Rectal smooth muscle tissue (tissue), 1 donor: ENCODE results near the gene VPS37D.
A peak's percentile ranks its signal among the peaks of the same experiment; 100 is the strongest.

Experiments
- H3K27ac ChIP-seq: one replicate; pipeline ENCODE4 v1.7.0; 2013; ENCODE audit warnings: low read depth, low read length, inconsistent platforms
- H3K27me3 ChIP-seq: one replicate; pipeline ENCODE4 v1.7.0; 2013; ENCODE audit warnings: low read length; ENCODE audit not compliant: control insufficient read depth, insufficient read depth
- H3K36me3 ChIP-seq: one replicate; pipeline ENCODE4 v1.7.0; 2013; ENCODE audit warnings: low read length; ENCODE audit not compliant: control insufficient read depth, insufficient read depth
- H3K4me1 ChIP-seq: one replicate; pipeline ENCODE4 v1.7.0; 2013; ENCODE audit warnings: low read length; ENCODE audit not compliant: control insufficient read depth, insufficient read depth
- H3K4me3 ChIP-seq: one replicate; pipeline ENCODE4 v1.7.0; 2013; ENCODE audit warnings: low read length
- H3K9ac ChIP-seq: one replicate; pipeline ENCODE4 v1.7.0; 2013; ENCODE audit warnings: low read length

The VPS37D gene

DNA sequence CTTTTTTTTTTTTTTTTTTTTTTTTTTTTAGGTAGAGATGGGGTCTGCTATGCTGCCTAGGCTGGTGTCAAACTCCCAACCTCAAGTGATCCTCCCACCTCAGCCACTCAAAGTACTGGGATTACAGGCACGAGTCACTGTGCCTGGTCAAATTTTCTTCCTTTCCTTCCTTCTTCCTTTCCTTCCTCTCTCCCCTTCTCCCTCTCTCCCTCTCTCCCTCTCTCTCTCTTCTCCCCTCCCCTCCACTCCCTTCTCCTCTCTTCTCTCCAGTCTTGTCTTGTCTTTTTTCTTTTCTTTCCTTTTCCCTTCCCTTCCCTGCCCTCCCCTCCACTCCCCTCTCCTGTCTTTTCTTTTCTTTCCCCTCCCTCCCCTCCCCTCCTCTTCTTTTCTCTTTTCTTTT is 36.1 kb upstream of the VPS37D start:
- Histone ChIP-seq H3K27ac (no peak overlapping the region), H3K36me3 (no peaks in the 10 kb centered on the region), H3K4me3 (no peak overlapping the region), H3K4me1 (no peaks in the 10 kb centered on the region), H3K27me3 (peaks cover 5% of the 10 kb centered on the region), H3K9ac (no peak overlapping the region)

DNA sequence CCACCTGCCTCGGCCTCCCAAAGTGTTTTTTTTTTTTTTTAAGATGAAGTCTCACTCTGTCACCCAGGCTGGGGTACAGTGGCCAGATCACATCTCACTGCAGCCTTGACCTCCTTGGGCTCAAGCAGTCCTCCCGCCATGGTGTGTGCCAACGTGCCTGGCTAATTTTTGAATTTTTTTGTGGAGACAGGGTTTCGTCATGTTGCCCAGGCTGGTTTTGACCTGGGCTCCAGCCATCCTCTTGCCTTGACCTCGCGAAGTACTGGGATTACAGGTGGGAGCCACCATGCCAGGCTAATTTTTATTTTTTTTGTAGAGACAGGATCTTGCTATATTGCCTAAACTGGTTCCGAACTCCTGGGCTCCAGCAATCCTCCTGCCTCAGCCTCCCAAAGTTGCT is 34.3 kb upstream of the VPS37D start:
- Histone ChIP-seq H3K9ac (no peak overlapping the region), H3K27me3 (peaks cover 2% of the 10 kb centered on the region)

DNA sequence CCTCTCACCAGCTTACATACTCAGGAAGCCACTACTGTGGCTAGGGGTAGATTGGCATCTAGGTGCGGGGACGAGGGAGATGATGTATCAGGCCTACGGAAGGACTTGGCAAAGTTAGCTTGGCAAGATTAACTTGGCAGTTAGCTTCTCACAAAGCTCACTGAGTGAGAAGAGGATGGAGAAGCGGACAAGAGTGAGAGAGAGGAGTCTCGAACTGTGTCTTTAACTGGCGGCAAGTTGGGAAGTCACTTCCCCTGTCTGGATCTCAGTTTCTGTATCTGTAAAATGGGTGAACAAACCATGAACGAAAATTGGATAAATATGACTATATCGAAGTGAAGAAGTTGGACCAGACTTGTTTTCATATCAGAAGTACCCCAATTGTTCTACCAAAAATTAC is 33.8 kb upstream of the VPS37D start:
- H3K36me3 ChIP-seq = no peaks in the 10 kb centered on the region
- H3K27me3 ChIP-seq = peaks cover 2% of the 10 kb centered on the region
- H3K9ac ChIP-seq = no peak overlapping the region
- no peak overlapping the region for H3K27ac ChIP-seq
- no peaks in the 10 kb centered on the region for H3K4me1 ChIP-seq
- no peak overlapping the region for H3K4me3 ChIP-seq

More for the DNA sequence above, 34.3 kb upstream of the VPS37D start:
- H3K27ac ChIP-seq = no peak overlapping the region
- H3K4me3 ChIP-seq = no peak overlapping the region
- no peaks in the 10 kb centered on the region for H3K36me3 ChIP-seq
- H3K4me1 ChIP-seq = no peaks in the 10 kb centered on the region

GRCh38 chr7:73635428-73636200 is 32.0 kb upstream of the VPS37D start:
- Histone ChIP-seq H3K4me3 (no peak overlapping the region), H3K27ac (no peak overlapping the region), H3K9ac (no peak overlapping the region), H3K27me3 (peaks cover 2% of the 10 kb centered on the region), H3K36me3 (no peaks in the 10 kb centered on the region), H3K4me1 (no peaks in the 10 kb centered on the region)

DNA sequence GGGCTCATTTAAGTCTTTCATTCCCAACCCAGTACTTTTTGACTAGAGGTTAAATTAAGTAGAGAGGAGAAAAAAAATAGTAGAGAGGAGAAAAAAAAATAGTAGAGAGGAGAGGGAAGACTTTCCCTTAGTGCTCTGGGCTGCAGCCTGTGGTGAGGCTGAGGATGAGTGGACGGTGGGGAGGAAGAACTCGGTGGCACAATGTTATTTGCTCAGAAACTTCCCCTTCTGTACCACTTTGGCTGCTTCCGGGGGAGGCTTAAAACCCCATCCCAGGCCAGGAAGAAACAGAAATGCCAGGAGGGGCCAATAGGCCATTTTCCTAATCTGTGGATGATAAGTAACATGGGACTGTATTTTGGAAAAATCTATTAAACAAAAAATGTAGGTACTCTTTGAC is 28.7 kb upstream of the VPS37D start:
- Histone ChIP-seq H3K4me3 (no peak overlapping the region), H3K27ac (no peak overlapping the region), H3K27me3 (no peaks in the 10 kb centered on the region)

GRCh38 chr7:73642834-73643233 is 24.8 kb upstream of the VPS37D start:
- peaks cover 5% of the 10 kb centered on the region for H3K27me3 ChIP-seq
- H3K36me3 ChIP-seq = no peaks in the 10 kb centered on the region

More for the DNA sequence above, 28.7 kb upstream of the VPS37D start:
- H3K4me1 ChIP-seq = no peaks in the 10 kb centered on the region
- no peaks in the 10 kb centered on the region for H3K36me3 ChIP-seq
- H3K9ac ChIP-seq = no peak overlapping the region

GRCh38 chr7:73644688-73645286 is 22.8 kb upstream of the VPS37D start:
- no peak overlapping the region for H3K27ac ChIP-seq
- no peaks in the 10 kb centered on the region for H3K4me1 ChIP-seq
- H3K27me3 ChIP-seq = peaks cover 16% of the 10 kb centered on the region
- H3K9ac ChIP-seq = no peak overlapping the region
- no peak overlapping the region for H3K4me3 ChIP-seq
- no peaks in the 10 kb centered on the region for H3K36me3 ChIP-seq

More at GRCh38 chr7:73642834-73643233, 24.8 kb upstream of the VPS37D start:
- H3K27ac ChIP-seq = no peak overlapping the region
- no peak overlapping the region for H3K9ac ChIP-seq
- H3K4me3 ChIP-seq = no peak overlapping the region
- H3K4me1 ChIP-seq = no peaks in the 10 kb centered on the region

- no peak overlapping the region for H3K4me3 ChIP-seq
- H3K27ac ChIP-seq = no peak overlapping the region
- peaks cover 16% of the 10 kb centered on the region for H3K27me3 ChIP-seq
- no peaks in the 10 kb centered on the region for H3K36me3 ChIP-seq
- no peak overlapping the region for H3K9ac ChIP-seq
- no peaks in the 10 kb centered on the region for H3K4me1 ChIP-seq
These were observed 21.9 kb upstream of the VPS37D start for GRCh38 chr7:73645643-73646174.

DNA sequence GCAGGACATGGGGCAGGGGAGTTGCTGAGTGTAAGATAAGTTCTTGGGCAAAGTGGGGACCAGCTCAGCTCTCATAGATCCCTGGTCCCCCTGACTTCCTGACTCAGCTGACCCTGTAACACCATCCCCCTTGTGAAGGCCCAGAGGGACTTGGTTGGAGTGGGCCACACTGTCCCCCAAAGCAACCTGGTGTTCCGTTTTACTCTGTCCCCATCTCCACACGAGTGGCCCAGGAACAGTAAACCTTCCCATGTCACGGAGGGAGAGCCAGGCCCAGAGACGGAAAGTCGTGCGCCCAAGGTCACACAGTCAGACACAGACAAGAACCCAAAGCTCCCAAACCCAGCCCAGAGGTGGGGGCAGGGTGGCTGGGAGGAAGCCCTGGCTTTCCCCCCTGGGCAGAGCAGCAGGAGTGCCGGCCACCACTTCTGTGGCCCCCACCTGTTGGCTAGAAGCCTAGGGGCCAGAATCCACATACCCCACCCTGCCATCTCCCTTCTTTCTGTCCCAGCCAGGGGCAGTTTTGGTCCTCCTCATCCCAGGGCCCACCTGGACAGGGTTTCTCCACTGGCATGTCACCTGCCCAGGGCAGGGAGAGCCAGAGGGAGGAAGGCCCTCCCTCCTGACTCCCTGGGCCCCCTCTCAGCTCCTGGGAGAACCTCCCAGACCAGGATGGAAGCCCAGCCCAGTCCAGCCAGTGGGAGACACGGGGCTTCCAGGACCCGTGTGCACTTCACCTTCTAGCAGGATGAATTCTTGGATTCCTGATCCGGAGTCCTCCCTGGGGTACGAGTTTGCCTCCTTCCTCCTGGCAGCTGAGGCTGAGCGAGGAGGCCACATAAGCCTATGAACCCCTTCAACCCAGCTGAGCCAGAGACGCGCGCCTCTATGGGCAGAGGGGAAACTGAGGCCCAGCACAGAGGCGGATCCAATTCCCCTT is 20.6 kb upstream of the VPS37D start:
- H3K4me3 ChIP-seq = peak overlapping the region; percentile 21
- H3K36me3 ChIP-seq = no peaks in the 10 kb centered on the region
- no peaks in the 10 kb centered on the region for H3K4me1 ChIP-seq
- no peak overlapping the region for H3K9ac ChIP-seq
- peaks cover 16% of the 10 kb centered on the region for H3K27me3 ChIP-seq
- H3K27ac ChIP-seq = no peak overlapping the region

GRCh38 chr7:73647725-73648592 is 19.7 kb upstream of the VPS37D start:
- Histone ChIP-seq H3K9ac (no peak overlapping the region), H3K27ac (no peak overlapping the region), H3K4me1 (no peaks in the 10 kb centered on the region), H3K27me3 (peaks cover 16% of the 10 kb centered on the region), H3K4me3 (peak overlapping the region; percentile 45), H3K36me3 (no peaks in the 10 kb centered on the region)

DNA sequence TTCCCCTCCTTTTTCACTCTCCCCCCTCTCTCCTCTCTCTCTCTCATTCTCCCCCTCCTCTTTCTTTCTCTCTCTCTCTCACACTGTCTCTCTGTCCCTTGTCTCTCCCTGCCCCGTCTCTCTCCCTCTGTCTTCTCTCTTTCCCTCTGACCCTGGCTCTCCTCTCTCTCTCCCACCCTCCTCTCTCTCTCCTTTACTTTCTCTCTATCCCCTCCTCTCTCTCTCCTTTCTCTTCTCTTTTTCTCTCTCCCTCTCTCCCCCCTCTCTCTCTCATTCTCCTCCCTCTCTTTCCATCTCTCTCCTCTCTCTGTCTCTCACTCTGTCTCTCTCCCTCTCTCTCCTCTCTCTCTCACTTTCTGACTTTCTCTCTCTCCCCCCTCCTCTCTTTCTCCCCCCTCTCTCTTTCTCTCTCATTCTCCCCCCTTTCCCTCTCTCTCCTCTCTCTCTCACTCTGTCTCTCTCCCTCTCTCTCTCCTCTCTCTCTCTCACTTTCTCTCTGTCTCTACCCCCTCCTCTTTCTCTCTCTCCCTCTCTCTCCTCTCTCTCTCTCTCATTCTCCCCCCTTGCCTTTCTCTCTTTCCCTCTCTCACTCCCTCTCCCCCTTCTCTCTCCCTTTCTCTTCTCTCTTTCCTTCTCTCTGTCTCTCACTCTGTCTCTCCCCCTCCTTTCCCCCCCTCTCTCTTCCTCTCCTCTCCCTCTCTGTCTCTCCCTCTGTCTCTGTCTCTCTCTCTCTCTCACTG is 18.9 kb upstream of the VPS37D start:
- Histone ChIP-seq H3K27me3 (peaks cover 16% of the 10 kb centered on the region), H3K27ac (no peak overlapping the region), H3K4me1 (no peaks in the 10 kb centered on the region), H3K9ac (no peak overlapping the region), H3K36me3 (no peaks in the 10 kb centered on the region), H3K4me3 (no peak overlapping the region)
